Activated T-helper 1 cell treated with anti-CD3 and anti-CD28 coated beads, Interleukin-12 subunit alpha, Interleukin-12 subunit beta, Interleukin-2, Interleukin-4 antibody, amounts not matched to agents 30 ng/mL and 10 ng/mL and 1 ng/mL, durations not matched to agents 14 hours and 24 hours and 36 hours (primary cell): ENCODE results near the gene ZMYND12. TPM values are rescaled to one million over a fixed set of nuclear protein-coding genes. Genes with fewer than 3 reads are reported as not detected.

Source experiments
- DNase-seq: peaks from one replicate; pipeline ENCODE4 v3.0.0; 2021; ENCODE audit warnings: low spot score
- H3K27ac Mint-ChIP-seq: one replicate; pipeline ENCODE4 v1.8.0; 2021; ENCODE audit warnings: mild to moderate bottlenecking, mixed read lengths
- H3K27me3 Mint-ChIP-seq: one replicate; pipeline ENCODE4 v1.8.0; 2022; ENCODE audit warnings: mild to moderate bottlenecking, moderate library complexity, mixed read lengths; ENCODE audit not compliant: insufficient read depth
- H3K36me3 Mint-ChIP-seq: one replicate; pipeline ENCODE4 v1.8.0; 2021; ENCODE audit warnings: low read depth, mixed read lengths
- H3K4me1 Mint-ChIP-seq: one replicate; pipeline ENCODE4 v1.8.0; 2021; ENCODE audit warnings: low read depth, mixed read lengths
- H3K4me3 Mint-ChIP-seq: one replicate; pipeline ENCODE4 v1.8.0; 2021; ENCODE audit warnings: mild to moderate bottlenecking, moderate library complexity, mixed read lengths
- H3K9me3 Mint-ChIP-seq: one replicate; pipeline ENCODE4 v1.8.0; 2021; ENCODE audit warnings: mixed read lengths
- intact Hi-C: fragments of 100-400 bp; cut with micrococcal nuclease; formaldehyde crosslinking; loops from one replicate; pipeline ENCODE4 v1.15.1; 2024
- total RNA-seq: library from RNA; stranded (reverse); gene quantifications from 2 replicates; pipeline ENCODE4 v1.2.3, GENCODE V29; 2022

The ZMYND12 gene
- total RNA-seq, 1 donor from 2014 or later, result not detected

- DNase-seq, result no peak
- peaks cover 25% of the 10 kb centered on the region for H3K4me1 Mint-ChIP-seq
- H3K27me3 Mint-ChIP-seq, result peaks cover 9% of the 10 kb centered on the region
- peaks cover 23% of the 10 kb centered on the region for H3K36me3 Mint-ChIP-seq
- intact Hi-C loops, result loop anchor here (1.0 to 10.0 kb wide), 8 partner anchors 9 to 1891 kb away; partner anchors contain the start of genes ERI3, ERMAP, FOXJ3 and PPIH
- H3K9me3 Mint-ChIP-seq, result no peaks in the 10 kb centered on the region
- no peak overlapping the region for H3K27ac Mint-ChIP-seq
- peak overlapping the region; percentile 12 for H3K4me3 Mint-ChIP-seq
These were observed 8.1 kb upstream of the ZMYND12 start for GRCh38 chr1:42463921-42464320.

DNA sequence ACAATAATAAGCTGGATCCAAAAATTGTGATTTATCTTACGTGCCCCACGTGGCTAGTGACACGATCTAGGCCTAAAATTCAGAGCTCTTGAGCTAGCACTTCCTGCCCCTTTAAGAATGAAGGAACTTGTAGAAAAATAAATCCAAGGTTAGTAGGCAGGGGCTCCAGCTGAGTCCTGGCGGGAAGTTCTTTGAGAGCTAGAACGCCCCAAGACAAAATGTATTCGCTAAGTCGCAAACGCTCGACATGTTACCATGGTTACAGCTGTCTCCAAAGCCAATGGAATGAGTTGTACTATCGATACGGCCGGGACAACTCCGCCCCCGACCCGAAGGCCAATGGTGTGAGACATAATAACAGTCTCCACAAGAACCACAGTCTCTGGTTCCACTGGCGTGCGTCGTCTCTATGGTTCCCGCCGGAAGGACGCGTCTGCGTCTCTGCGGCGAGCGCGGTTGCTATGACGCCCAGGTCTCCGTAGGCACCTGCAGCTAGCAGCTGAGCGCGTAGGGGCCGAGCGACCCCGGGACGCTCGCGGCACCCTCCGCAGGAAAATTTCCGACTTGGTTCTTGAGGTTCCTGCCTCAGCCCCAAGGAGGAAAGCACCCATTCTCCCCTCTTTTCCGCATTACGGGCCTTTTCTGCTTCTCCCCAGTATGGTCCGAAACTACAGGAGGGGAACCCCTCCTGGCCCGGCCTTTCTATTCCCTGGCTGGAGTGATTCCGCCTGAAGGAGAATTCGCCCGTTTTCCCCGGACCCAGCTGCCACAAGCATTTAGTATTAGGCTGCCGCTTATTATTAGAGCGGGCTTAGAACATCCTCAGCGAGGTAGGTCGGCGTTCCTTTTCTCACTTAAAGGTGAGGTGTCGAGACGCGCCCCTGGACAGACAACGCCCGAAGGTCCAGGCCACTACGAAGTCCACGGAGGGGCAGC is 7.3 kb upstream of the ZMYND12 start, which contains the start of gene CCDC30:
Gene CCDC30, plus strand, starts transcription at position 459 of the 936 bp plus-strand sequence. CDS start 17,266 bp downstream, outside the sequence.
- peak; percentile 96 for DNase-seq
- Mint-ChIP-seq H3K36me3 (peaks cover 29% of the 10 kb centered on the region), H3K27me3 (peaks cover 9% of the 10 kb centered on the region), H3K4me1 (peaks cover 31% of the 10 kb centered on the region), H3K4me3 (peak within 1 kb of the TSS; percentile 81), H3K27ac (peak within 1 kb of the TSS; percentile 70), H3K9me3 (no peaks in the 10 kb centered on the region)
- intact Hi-C loops, result loop anchor here (1.0 to 10.0 kb wide), 8 partner anchors 8 to 1892 kb away; partner anchors contain the start of genes ERI3, ERMAP, FOXJ3 and PPIH

DNA sequence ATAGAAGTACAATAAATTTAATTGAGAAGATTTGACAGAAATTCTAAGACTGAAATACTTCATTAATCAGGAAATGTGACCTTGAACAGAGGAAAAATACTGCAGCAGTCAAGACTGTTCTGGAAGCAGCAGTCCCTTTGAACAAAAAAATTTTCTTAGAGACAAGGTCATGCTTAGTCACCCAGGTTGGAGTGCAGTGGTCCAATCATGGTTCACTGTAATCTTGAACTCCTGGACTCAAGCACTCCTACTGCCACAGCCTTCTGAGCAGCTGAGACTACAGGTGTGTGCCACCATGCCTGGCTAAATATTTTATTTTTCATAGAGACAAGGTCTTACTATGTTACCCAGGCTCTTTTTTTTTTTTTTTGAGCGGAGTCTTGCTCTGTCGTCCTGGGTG is 5.4 kb upstream of the ZMYND12 start:
- intact Hi-C loops, result loop anchor here (10.0 kb wide), 1 partner anchor 1894 kb away; the partner anchor contains the start of gene ERI3
- peaks cover 44% of the 10 kb centered on the region for H3K4me1 Mint-ChIP-seq

GRCh38 chr1:42456754-42457089 is 900 bp upstream of the ZMYND12 start:
- H3K36me3 Mint-ChIP-seq, result peaks cover 36% of the 10 kb centered on the region

More for the DNA sequence above, 5.4 kb upstream of the ZMYND12 start:
- no peaks in the 10 kb centered on the region for H3K9me3 Mint-ChIP-seq
- no peak for DNase-seq
- peaks cover 39% of the 10 kb centered on the region for H3K36me3 Mint-ChIP-seq
- no peak overlapping the region for H3K4me3 Mint-ChIP-seq
- no peak overlapping the region for H3K27ac Mint-ChIP-seq
- H3K27me3 Mint-ChIP-seq, result peaks cover 9% of the 10 kb centered on the region

GRCh38 chr1:42454403-42454802 is 1.4 kb downstream of the ZMYND12 start:
- DNase-seq, result no peak
- Mint-ChIP-seq H3K27me3 (no peaks in the 10 kb centered on the region), H3K4me3 (no peak overlapping the region), H3K4me1 (peaks cover 28% of the 10 kb centered on the region), H3K27ac (no peak overlapping the region), H3K9me3 (no peaks in the 10 kb centered on the region), H3K36me3 (peaks cover 19% of the 10 kb centered on the region)
- intact Hi-C loops, result loop anchor here (10.0 kb wide), 2 partner anchors 280 to 500 kb away; partner anchors contain the start of gene SLC2A1

More at GRCh38 chr1:42456754-42457089, 900 bp upstream of the ZMYND12 start:
- no peaks in the 10 kb centered on the region for H3K27me3 Mint-ChIP-seq
- no peaks in the 10 kb centered on the region for H3K9me3 Mint-ChIP-seq
- peak overlapping the region; percentile 98 for H3K27ac Mint-ChIP-seq
- peaks cover 29% of the 10 kb centered on the region for H3K4me1 Mint-ChIP-seq
- intact Hi-C loops, result loop anchor here (1.0 to 10.0 kb wide), 10 partner anchors 76 to 1478 kb away; partner anchors contain the start of genes C1orf50, CFAP57, CTPS1 and EBNA1BP2
- peak; percentile 65 for DNase-seq
- H3K4me3 Mint-ChIP-seq, result peak overlapping the region; percentile 95

- no peak for DNase-seq
- Mint-ChIP-seq H3K9me3 (no peaks in the 10 kb centered on the region), H3K36me3 (peaks cover 15% of the 10 kb centered on the region), H3K4me1 (peaks cover 25% of the 10 kb centered on the region), H3K27ac (no peak overlapping the region), H3K4me3 (no peak overlapping the region), H3K27me3 (no peaks in the 10 kb centered on the region)
- intact Hi-C loops, result loop anchor here (10.0 kb wide), 2 partner anchors 279 to 501 kb away; partner anchors contain the start of gene SLC2A1
These were observed 2.4 kb downstream of the ZMYND12 start for GRCh38 chr1:42453386-42453785.

- Mint-ChIP-seq H3K4me1 (no peaks in the 10 kb centered on the region), H3K9me3 (no peaks in the 10 kb centered on the region), H3K27ac (no peak overlapping the region), H3K4me3 (no peak overlapping the region), H3K36me3 (peaks cover 3% of the 10 kb centered on the region), H3K27me3 (no peaks in the 10 kb centered on the region)
- no peak for DNase-seq
- intact Hi-C loops, result loop anchor here (10.0 kb wide), 2 partner anchors 275 to 505 kb away; partner anchors contain the start of gene SLC2A1
These were observed 5.8 kb downstream of the ZMYND12 start for GRCh38 chr1:42450061-42450460.

DNA sequence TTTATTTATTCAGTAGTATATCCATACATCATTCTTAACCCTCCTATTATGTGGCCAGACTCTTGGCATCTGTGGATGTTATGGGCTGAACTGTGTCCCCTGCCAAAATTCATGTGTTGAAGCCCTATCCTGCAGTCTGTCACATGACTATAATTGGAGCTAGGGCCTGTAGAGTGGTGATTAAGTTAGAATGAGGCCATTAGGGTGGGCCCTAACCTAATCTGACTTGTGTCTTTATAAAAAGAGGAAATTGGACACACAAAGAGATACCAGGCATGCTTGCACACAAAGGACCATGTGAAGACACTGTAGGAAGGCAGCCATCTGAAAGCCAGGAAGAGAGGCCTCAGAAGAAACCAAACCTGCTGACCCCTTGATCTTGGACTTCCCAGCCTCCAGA is 6.6 kb downstream of the ZMYND12 start:
- no peak for DNase-seq
- H3K27me3 Mint-ChIP-seq, result no peaks in the 10 kb centered on the region
- H3K4me3 Mint-ChIP-seq, result no peak overlapping the region
- H3K4me1 Mint-ChIP-seq, result no peaks in the 10 kb centered on the region
- intact Hi-C loops, result no loop called here
- no peaks in the 10 kb centered on the region for H3K9me3 Mint-ChIP-seq
- no peak overlapping the region for H3K27ac Mint-ChIP-seq
- H3K36me3 Mint-ChIP-seq, result peaks cover 3% of the 10 kb centered on the region

DNA sequence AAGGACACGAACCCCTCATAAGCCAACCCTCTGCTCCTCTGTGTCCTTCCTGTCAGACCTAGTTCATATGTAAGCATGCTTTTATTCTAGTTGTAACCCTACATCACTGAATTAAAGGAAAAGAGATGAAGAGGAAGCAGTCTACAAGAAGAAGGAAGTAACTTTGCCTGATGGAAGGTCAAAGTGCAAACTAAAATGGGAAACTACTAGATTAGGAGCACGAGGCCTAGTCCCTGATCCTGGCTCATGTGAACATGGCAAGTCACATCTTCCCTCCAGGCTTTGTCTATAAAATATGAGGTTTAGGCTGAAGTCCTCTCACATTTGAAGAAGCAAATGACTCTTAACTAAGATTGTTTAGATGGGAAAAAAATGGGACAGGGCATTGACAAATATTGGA is 13.2 kb downstream of the ZMYND12 start:
- intact Hi-C loops, result no loop called here
- H3K4me1 Mint-ChIP-seq, result no peaks in the 10 kb centered on the region
- H3K27ac Mint-ChIP-seq, result no peak overlapping the region
- H3K9me3 Mint-ChIP-seq, result no peaks in the 10 kb centered on the region
- no peak for DNase-seq
- peaks cover 6% of the 10 kb centered on the region for H3K27me3 Mint-ChIP-seq
- no peak overlapping the region for H3K4me3 Mint-ChIP-seq
- H3K36me3 Mint-ChIP-seq, result no peaks in the 10 kb centered on the region

DNA sequence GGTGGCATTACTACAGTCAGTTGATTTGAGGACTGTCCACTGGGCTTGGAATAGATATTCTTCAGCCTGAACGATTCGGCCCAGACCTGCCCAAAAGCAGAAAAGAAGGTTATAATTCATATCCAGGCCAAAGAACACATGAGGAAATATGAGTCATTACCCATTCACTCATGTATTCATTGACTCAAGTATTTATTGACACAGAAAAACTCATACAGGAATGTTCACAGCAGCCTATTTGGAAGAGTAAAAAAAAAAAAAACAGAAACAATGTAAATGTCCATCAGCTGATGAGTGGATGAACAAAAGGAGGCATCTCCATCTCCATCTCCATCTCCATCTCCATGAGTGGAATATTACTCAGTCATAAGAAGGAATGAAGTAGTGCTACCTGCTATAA is 15.9 kb downstream of the ZMYND12 start:
- Mint-ChIP-seq H3K4me3 (no peak overlapping the region), H3K9me3 (no peaks in the 10 kb centered on the region), H3K27ac (no peak overlapping the region), H3K27me3 (peaks cover 14% of the 10 kb centered on the region), H3K4me1 (no peaks in the 10 kb centered on the region), H3K36me3 (no peaks in the 10 kb centered on the region)
- DNase-seq, result no peak
- intact Hi-C loops, result no loop called here

- intact Hi-C loops, result no loop called here
- no peaks in the 10 kb centered on the region for H3K36me3 Mint-ChIP-seq
- H3K27me3 Mint-ChIP-seq, result peaks cover 14% of the 10 kb centered on the region
These were observed 21.5 kb downstream of the ZMYND12 start for GRCh38 chr1:42434340-42434739.

DNA sequence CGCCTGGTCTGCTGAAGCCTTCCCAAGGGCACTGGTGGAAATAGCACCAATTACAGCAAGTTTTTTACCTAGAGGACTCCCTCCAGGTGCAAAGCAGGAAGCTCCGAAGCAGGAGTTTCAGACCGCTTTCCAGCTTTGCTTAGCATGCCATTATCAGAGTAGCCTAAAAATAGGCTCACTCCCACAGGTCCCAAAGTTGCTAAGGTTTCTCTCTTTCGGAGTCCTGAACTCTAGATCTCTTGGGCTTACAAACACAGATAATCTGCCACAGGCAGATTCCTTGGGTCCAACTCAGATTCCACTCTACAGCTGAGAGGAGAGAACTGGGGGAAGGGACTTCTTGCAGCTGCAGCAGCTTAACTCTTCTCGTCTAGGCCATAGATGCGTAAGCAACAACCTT is 22.5 kb downstream of the ZMYND12 start:
- no peak overlapping the region for H3K4me3 Mint-ChIP-seq
- H3K9me3 Mint-ChIP-seq, result no peaks in the 10 kb centered on the region
- no peak for DNase-seq
- intact Hi-C loops, result no loop called here
- no peak overlapping the region for H3K27ac Mint-ChIP-seq
- peaks cover 11% of the 10 kb centered on the region for H3K27me3 Mint-ChIP-seq
- no peaks in the 10 kb centered on the region for H3K36me3 Mint-ChIP-seq
- peaks cover 11% of the 10 kb centered on the region for H3K4me1 Mint-ChIP-seq

More at GRCh38 chr1:42434340-42434739, 21.5 kb downstream of the ZMYND12 start:
- H3K9me3 Mint-ChIP-seq, result no peaks in the 10 kb centered on the region
- no peak overlapping the region for H3K4me3 Mint-ChIP-seq
- peaks cover 11% of the 10 kb centered on the region for H3K4me1 Mint-ChIP-seq
- no peak overlapping the region for H3K27ac Mint-ChIP-seq
- DNase-seq, result no peak

DNA sequence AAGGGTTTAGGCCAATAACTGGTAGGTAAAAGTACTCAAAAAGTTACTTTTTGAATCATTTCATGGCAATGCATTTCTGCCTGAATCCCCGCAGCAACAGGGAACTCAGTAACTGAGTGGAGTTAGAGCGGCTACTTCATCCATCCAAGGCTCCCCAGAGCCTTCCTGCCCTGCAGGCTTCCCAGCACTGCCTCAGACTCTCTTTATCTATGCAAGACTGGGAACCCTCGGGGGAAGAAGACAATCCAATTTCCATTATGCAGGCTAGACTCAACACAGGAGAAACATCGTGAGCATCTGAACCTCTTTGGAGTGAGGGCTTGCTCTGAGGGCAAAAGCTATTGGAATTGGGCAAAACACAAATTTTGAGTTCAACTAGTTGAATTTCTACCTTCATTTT is 23.1 kb downstream of the ZMYND12 start:
- Mint-ChIP-seq H3K9me3 (no peaks in the 10 kb centered on the region), H3K4me1 (peaks cover 11% of the 10 kb centered on the region), H3K27me3 (peaks cover 8% of the 10 kb centered on the region), H3K36me3 (no peaks in the 10 kb centered on the region), H3K27ac (no peak overlapping the region), H3K4me3 (no peak overlapping the region)
- intact Hi-C loops, result no loop called here
- DNase-seq, result no peak
